Measurements from ENCODE around the gene APBB2. TPM values are rescaled to one million over a fixed set of nuclear protein-coding genes. Genes with fewer than 3 reads are reported as not detected.

APBB2 gene
- total and polyA plus RNA-seq, 2 experiments from 2014 or later = 35.8 to 74.8 TPM

- TF ChIP-seq CTCF (conservative IDR thresholded peaks at IDR 0.05; ENCODE audit: low read depth in 2 of 2) (no peak), REST (IDR thresholded peaks at IDR 0.05; ENCODE audit: unreplicated experiment) (no peak)
Observed at GRCh38 chr4:40811956-40812355, 402.4 kb downstream of the APBB2 start (continued).

- Histone ChIP-seq H3K79me2 (replicated peaks; ENCODE audit: insufficient read depth) (no peaks in the 10 kb centered on the region), H3F3A (replicated peaks; ENCODE audit: low read depth) (peaks cover 6% of the 10 kb centered on the region; the same call in 1 of the 2 replicates), H3K27ac (ENCODE audit: low read depth) (no peak overlapping the region), H3K4me1 (ENCODE audit: insufficient read depth) (no peaks in the 10 kb centered on the region), H3K4me2 (no peak overlapping the region), H3K9me2 (ENCODE audit: insufficient read depth) (no peaks in the 10 kb centered on the region), H2AFZ (no peak overlapping the region), H3K27me3 (ENCODE audit: insufficient read depth) (no peaks in the 10 kb centered on the region), H4K20me1 (replicated peaks; ENCODE audit: insufficient read depth) (no peaks in the 10 kb centered on the region), H3K4me3 (no peak overlapping the region), H3K36me3 (ENCODE audit: insufficient read depth) (no peaks in the 10 kb centered on the region)
- TF ChIP-seq CTCF (conservative IDR thresholded peaks at IDR 0.05; ENCODE audit: low read depth in 2 of 2) = peak in 1 of 2 experiments; percentile 33; a peak in 1 of 4 replicates
- TF ChIP-seq EZH2 (IDR thresholded peaks at IDR 0.05; ENCODE audit: low read depth, unreplicated experiment) = no peak
- no peaks in the 10 kb centered on the region; the same call in 2 of the 3 replicates for H3K36me3 Mint-ChIP-seq (ENCODE audit: low read depth)
- no peaks in the 10 kb centered on the region for H3K9me3 Mint-ChIP-seq
- DNase-seq (ENCODE audit: low spot score) = peak; percentile 44
- H3K4me3 Mint-ChIP-seq = no peak overlapping the region
- peak; percentile 76 for ATAC-seq
- H3K27me3 Mint-ChIP-seq (ENCODE audit: insufficient read depth, low read depth, poor library complexity) = peaks cover 2% of the 10 kb centered on the region
- peaks cover 4% of the 10 kb centered on the region for H3K4me1 Mint-ChIP-seq
- no peak overlapping the region for H3K27ac Mint-ChIP-seq
Observed at GRCh38 chr4:40808926-40809457, 405.4 kb downstream of the APBB2 start.

GRCh38 chr4:40804598-40804997, 409.7 kb downstream of the APBB2 start:
- H3K4me2 ChIP-seq = no peak overlapping the region
- H3K9me2 ChIP-seq (ENCODE audit: insufficient read depth) = no peaks in the 10 kb centered on the region
- TF ChIP-seq STAT1 (IDR thresholded peaks at IDR 0.05; ENCODE audit: unreplicated experiment) (no peak), ZNF114 (CRISPR knock-in tag; IDR thresholded peaks at IDR 0.05) (no peak), CTCF (conservative IDR thresholded peaks at IDR 0.05; ENCODE audit: low read depth in 2 of 2) (0 out of 4 replicates have a peak, but pooled peaks of 1 of the 2 experiments have one; percentile 4)
- peaks cover 6% of the 10 kb centered on the region; the same call in 1 of the 2 replicates for H3F3A ChIP-seq (replicated peaks; ENCODE audit: low read depth)
- no peak overlapping the region for H3K27ac ChIP-seq (ENCODE audit: low read depth)
- no peak overlapping the region for H3K4me3 ChIP-seq
- Mint-ChIP-seq H3K4me3 (no peak overlapping the region), H3K9me3 (no peaks in the 10 kb centered on the region), H3K36me3 (ENCODE audit: low read depth) (no peaks in the 10 kb centered on the region), H3K27ac (no peak overlapping the region), H3K4me1 (peaks cover 4% of the 10 kb centered on the region), H3K27me3 (ENCODE audit: insufficient read depth, low read depth, poor library complexity) (peaks cover 2% of the 10 kb centered on the region)
- H3K27me3 ChIP-seq (ENCODE audit: insufficient read depth) = no peaks in the 10 kb centered on the region
- no peak for DNase-seq (ENCODE audit: low spot score)
- no peak for ATAC-seq
- no peaks in the 10 kb centered on the region for H4K20me1 ChIP-seq (replicated peaks; ENCODE audit: insufficient read depth)
- no peaks in the 10 kb centered on the region for H3K4me1 ChIP-seq (ENCODE audit: insufficient read depth)
- no peaks in the 10 kb centered on the region for H3K36me3 ChIP-seq (ENCODE audit: insufficient read depth)
- H3K79me2 ChIP-seq (replicated peaks; ENCODE audit: insufficient read depth) = no peaks in the 10 kb centered on the region
- no peak overlapping the region for H2AFZ ChIP-seq
